H1 (cell line): ENCODE data around the gene PTEN. TPM values are rescaled to one million over a fixed set of nuclear protein-coding genes. Genes with fewer than 3 reads are reported as not detected.

Experiments used
- CTCF ChIA-PET: fragments of 300-600 bp; sonication (Branson Sonifier 250); formaldehyde crosslinking; loops from one replicate; lab custom pipeline; 2021; ENCODE audit not compliant: partially characterized antibody; lab: Charles Lee
- POLR2A ChIA-PET: fragments of 300-600 bp; sonication (Branson Sonifier 250); formaldehyde crosslinking; loops from one replicate; lab custom pipeline; 2021; ENCODE audit warnings: inconsistent platforms; ENCODE audit not compliant: partially characterized antibody; lab: Charles Lee
- DNase-seq, 2 experiments: peaks; one replicate each; pipeline versions ENCODE4 v3.0.0 to v3.0.0-alpha.2; 2010 to 2022; ENCODE audit warnings: low spot score in 2 of 2, low read depth in 1 of 2, mixed read lengths in 1 of 2
- FAIRE-seq: peaks from 2 replicates; lab custom pipeline; 2011; peaks lifted over from hg19 to GRCh38; lab: Jason Lieb, UNC
- H2AFZ ChIP-seq: 2 replicates; pipeline ENCODE4 v1.8.1; 2012; ENCODE audit warnings: low read length, inconsistent platforms
- H2AK5ac ChIP-seq: 2 replicates; pipeline ENCODE4 v1.6.1; 2013; ENCODE audit warnings: low read depth, low read length
- H2BK120ac ChIP-seq: replicated peaks from 2 replicates; pipeline ENCODE3; 2013; ENCODE audit warnings: low read depth, low read length, inconsistent platforms
- H2BK12ac ChIP-seq: 2 replicates; pipeline ENCODE4 v1.6.1; 2013; ENCODE audit warnings: low read depth, low read length
- H2BK15ac ChIP-seq: 2 replicates; pipeline ENCODE4 v1.6.1; 2013; ENCODE audit warnings: low read length
- H2BK20ac ChIP-seq: 2 replicates; pipeline ENCODE4 v1.6.1; 2013; ENCODE audit warnings: low read length
- H2BK5ac ChIP-seq: 2 replicates; pipeline ENCODE4 v1.6.1; 2013; ENCODE audit warnings: low read depth, low read length
- H3K14ac ChIP-seq: 2 replicates; pipeline ENCODE4 v1.6.1; 2013; ENCODE audit warnings: inconsistent platforms; ENCODE audit not compliant: insufficient read length
- H3K18ac ChIP-seq: 2 replicates; pipeline ENCODE4 v1.6.1; 2013; ENCODE audit warnings: low read length; ENCODE audit errors: extremely low read depth
- H3K23ac ChIP-seq: 2 replicates; pipeline ENCODE4 v1.6.1; 2013; ENCODE audit warnings: inconsistent platforms; ENCODE audit not compliant: insufficient read length
- H3K23me2 ChIP-seq: 2 replicates; pipeline ENCODE4 v1.6.1; 2013; ENCODE audit warnings: low read depth, low read length
- H3K27ac ChIP-seq: 2 replicates; pipeline ENCODE4 v1.6.1; 2011; ENCODE audit warnings: low read depth, low read length, inconsistent platforms
- H3K27me3 ChIP-seq, 4 experiments: replicated peaks in 1 of 4; 1 replicate in 1 of 4; 2 replicates in 3 of 4; pipeline versions ENCODE4 v1.6.1 to v1.8.1; 2011 to 2013; ENCODE audit warnings: low read length in 3 of 4, mild to moderate bottlenecking in 3 of 4, inconsistent platforms in 2 of 4, mixed read lengths in 2 of 4, moderate library complexity in 1 of 4; ENCODE audit not compliant: control insufficient read depth in 3 of 4, insufficient read depth in 3 of 4; ENCODE audit errors: extremely low read depth in 1 of 4
- H3K36me3 ChIP-seq, 4 experiments: 2 replicates each; pipeline versions ENCODE4 v1.6.1 to v1.8.1; 2011 to 2013; ENCODE audit warnings: mild to moderate bottlenecking in 4 of 4, low read length in 3 of 4, moderate library complexity in 2 of 4, control low read depth in 1 of 4, inconsistent platforms in 1 of 4; ENCODE audit not compliant: insufficient read depth in 4 of 4, control insufficient read depth in 2 of 4
- H3K4ac ChIP-seq: replicated peaks from 2 replicates; pipeline ENCODE3; 2013; ENCODE audit warnings: low read length, low read depth, mixed read lengths, inconsistent platforms; ENCODE audit not compliant: insufficient read length
- H3K4me1 ChIP-seq, 4 experiments: replicated peaks in 1 of 4; 1 replicate in 1 of 4; 2 replicates in 3 of 4; pipeline versions ENCODE4 v1.6.1 to v1.8.1; 2011 to 2013; ENCODE audit warnings: low read length in 3 of 4, inconsistent platforms in 2 of 4, mixed read lengths in 1 of 4; ENCODE audit not compliant: insufficient read depth in 4 of 4, control insufficient read depth in 3 of 4
- H3K4me2 ChIP-seq, 2 experiments: 2 replicates each; pipeline versions ENCODE4 v1.6.1 to v1.8.1; 2011 to 2013; ENCODE audit warnings: low read depth in 2 of 2, low read length in 2 of 2, control low read depth in 1 of 2, inconsistent platforms in 1 of 2, mild to moderate bottlenecking in 1 of 2; ENCODE audit not compliant: insufficient read depth in 1 of 2
- H3K4me3 ChIP-seq, 4 experiments: fragments of 200-600, 300-600 bp in 1 of 4; sonication (generic), shearing (Covaris generic), sonication (Bioruptor Twin) in 1 of 4; 2 replicates each; pipeline versions ENCODE4 v1.5.1 to v1.8.1; 2011 to 2016; ENCODE audit warnings: low read length in 4 of 4, low read depth in 3 of 4, control low read depth in 2 of 4, inconsistent platforms in 2 of 4, mild to moderate bottlenecking in 2 of 4, mixed read lengths in 1 of 4, moderate library complexity in 1 of 4; ENCODE audit not compliant: insufficient read depth in 2 of 4; ENCODE audit errors: extremely low read depth in 1 of 4
- H3K56ac ChIP-seq: replicated peaks from 2 replicates; pipeline ENCODE3; 2013; ENCODE audit warnings: low read depth, mild to moderate bottlenecking, mixed read lengths, low read length, inconsistent platforms; ENCODE audit not compliant: insufficient read length
- H3K79me1 ChIP-seq: 2 replicates; pipeline ENCODE4 v1.6.1; 2013; ENCODE audit warnings: low read depth, low read length, control low read depth
- H3K79me2 ChIP-seq, 2 experiments: 2 replicates each; pipeline versions ENCODE4 v1.6.1 to v1.8.1; 2012 to 2013; ENCODE audit warnings: low read length in 2 of 2, mild to moderate bottlenecking in 2 of 2, inconsistent platforms in 1 of 2; ENCODE audit not compliant: insufficient read depth in 2 of 2, control insufficient read depth in 1 of 2
- H3K9ac ChIP-seq, 4 experiments: replicated peaks in 1 of 4; 1 replicate in 1 of 4; 2 replicates in 3 of 4; pipeline versions ENCODE4 v1.6.1 to v1.8.1; 2011 to 2013; ENCODE audit warnings: low read depth in 3 of 4, low read length in 3 of 4, control low read depth in 2 of 4, mild to moderate bottlenecking in 2 of 4, moderate library complexity in 2 of 4, inconsistent platforms in 1 of 4; ENCODE audit errors: extremely low read depth in 1 of 4
- H3K9me3 ChIP-seq, 2 experiments: 2 replicates each; pipeline versions ENCODE4 v1.6.1 to v1.8.1; 2012 to 2013; ENCODE audit warnings: mild to moderate bottlenecking in 2 of 2, moderate library complexity in 2 of 2, control low read depth in 1 of 2, inconsistent platforms in 1 of 2, low read depth in 1 of 2, low read length in 1 of 2, mixed read lengths in 1 of 2; ENCODE audit not compliant: insufficient read depth in 2 of 2
- H4K20me1 ChIP-seq, 2 experiments: replicated peaks in 1 of 2; 2 replicates each; pipeline versions ENCODE3 to v1.8.1; 2011 to 2013; ENCODE audit warnings: inconsistent platforms in 2 of 2, low read length in 2 of 2, mild to moderate bottlenecking in 1 of 2; ENCODE audit not compliant: insufficient read depth in 2 of 2, control insufficient read depth in 1 of 2
- H4K5ac ChIP-seq: 2 replicates; pipeline ENCODE4 v1.6.1; 2013; ENCODE audit warnings: low read length, low read depth, mixed read lengths, inconsistent platforms; ENCODE audit not compliant: insufficient read length
- H4K8ac ChIP-seq: 2 replicates; pipeline ENCODE4 v1.8.0; 2013; ENCODE audit warnings: mild to moderate bottlenecking, moderate library complexity, low read length, inconsistent platforms; ENCODE audit not compliant: insufficient read depth; ENCODE audit errors: extremely low read depth
- H4K91ac ChIP-seq: replicated peaks from 2 replicates; pipeline ENCODE3; 2013; ENCODE audit warnings: low read length, mixed read lengths, inconsistent platforms; ENCODE audit not compliant: insufficient read length
- CTBP2 ChIP-seq: IDR thresholded peaks from 2 replicates; pipeline ENCODE4 v1.7.0; 2011; ENCODE audit warnings: borderline replicate concordance, mild to moderate bottlenecking, moderate library complexity, mixed read lengths, low read length; ENCODE audit not compliant: insufficient read depth, insufficient read length
- GABPA ChIP-seq: IDR thresholded peaks from 2 replicates; pipeline ENCODE4 v1.6.1; 2011; ENCODE audit warnings: mild to moderate bottlenecking, low read length, moderate library complexity, borderline replicate concordance; ENCODE audit not compliant: insufficient read depth
- HDAC2 ChIP-seq, 2 experiments: fragments of 300-600 bp in 1 of 2; sonication (generic) in 1 of 2; IDR thresholded peaks; 2 replicates each; pipeline ENCODE4 v1.6.1; 2011 to 2012; ENCODE audit warnings: low read depth in 2 of 2, low read length in 2 of 2, mild to moderate bottlenecking in 2 of 2, moderate library complexity in 2 of 2, borderline replicate concordance in 1 of 2, inconsistent platforms in 1 of 2
- HDAC6 ChIP-seq: IDR thresholded peaks from one replicate; pipeline ENCODE4 v1.7.1; 2012; ENCODE audit warnings: low read depth, mild to moderate bottlenecking, inconsistent platforms, low read length, moderate library complexity
- RAD21 ChIP-seq, 2 experiments: IDR thresholded peaks in 1 of 2; conservative IDR thresholded peaks in 1 of 2; 2 replicates each; pipeline ENCODE4 v1.6.1; 2011; ENCODE audit warnings: low read depth in 2 of 2, low read length in 2 of 2, improper control_type of control experiment in 1 of 2, inconsistent platforms in 1 of 2, mild to moderate bottlenecking in 1 of 2, moderate library complexity in 1 of 2
- RXRA ChIP-seq: IDR thresholded peaks from 2 replicates; pipeline ENCODE4 v1.6.1; 2011; ENCODE audit warnings: low read depth, mild to moderate bottlenecking, low read length, moderate library complexity; ENCODE audit not compliant: insufficient read depth
- SUZ12 ChIP-seq: fragments of 200-600 bp; sonication (generic); IDR thresholded peaks from 2 replicates; pipeline ENCODE4 v1.6.1; 2012; ENCODE audit warnings: mild to moderate bottlenecking, inconsistent platforms, low read length, moderate library complexity, mixed read lengths
- TAF7 ChIP-seq: optimal IDR thresholded peaks from 2 replicates; pipeline ENCODE3; 2011; ENCODE audit warnings: low read depth, mild to moderate bottlenecking, inconsistent platforms, low read length, moderate library complexity, borderline replicate concordance
- TBP ChIP-seq: IDR thresholded peaks from 2 replicates; pipeline ENCODE4 v1.6.1; 2011; ENCODE audit warnings: low read depth, low read length, improper control_type of control experiment
- WGBS, 2 experiments: shearing (Covaris generic) in 1 of 2; methylation state at CpG; one replicate each; pipeline versions ENCODE4 v1.1.6 to v1.1.7; 2013 to 2015; ENCODE audit warnings: low lambda C conversion rate in 2 of 2, mixed read lengths in 2 of 2, inconsistent platforms in 1 of 2, low coverage in 1 of 2, missing lambda C conversion rate in 1 of 2; ENCODE audit not compliant: insufficient replicate concordance in 2 of 2, insufficient coverage in 1 of 2, insufficient read length in 1 of 2; ENCODE audit errors: extremely low coverage in 1 of 2, missing lambda C conversion rate in 1 of 2; 5-methylcytosine and 5-hydroxymethylcytosine counted together
- polyA plus RNA-seq, 7 experiments: library from polyadenylated mRNA; depleted of rRNA in 3 of 7; stranded (reverse) in 5 of 7; unstranded in 2 of 7; fragments of >200 nt in 5 of 7; fragments of 200-250 nt in 2 of 7; gene quantifications; 1 replicate in 5 of 7; 2 replicates in 1 of 7; 4 replicates in 1 of 7; pipeline versions ENCODE4 v1.2.1 to v1.2.3, GENCODE V29; 2011 to 2013; ENCODE audit warnings: missing spikeins in 2 of 7, mixed read lengths in 2 of 7
- total RNA-seq: library from RNA; stranded (reverse); fragmentation: NEBNext Ultra II Directional; extraction: Animal tissue kit (Norgen Biotek cat#: 25700); gene quantifications from 2 replicates; pipeline ENCODE4 v1.2.1, GENCODE V29; 2021
- TF ChIP-seq, protein P1 (sequence below): IDR thresholded peaks from 2 replicates; pipeline ENCODE4 v1.6.1; 2012; ENCODE audit warnings: low read length, inconsistent platforms

Gene PTEN
- total and polyA plus RNA-seq, 2 of the 8 experiments (the other 6 are each of a cell fraction or from before 2014, with no cell fraction given), result 6.3 to 48.7 TPM

DNA sequence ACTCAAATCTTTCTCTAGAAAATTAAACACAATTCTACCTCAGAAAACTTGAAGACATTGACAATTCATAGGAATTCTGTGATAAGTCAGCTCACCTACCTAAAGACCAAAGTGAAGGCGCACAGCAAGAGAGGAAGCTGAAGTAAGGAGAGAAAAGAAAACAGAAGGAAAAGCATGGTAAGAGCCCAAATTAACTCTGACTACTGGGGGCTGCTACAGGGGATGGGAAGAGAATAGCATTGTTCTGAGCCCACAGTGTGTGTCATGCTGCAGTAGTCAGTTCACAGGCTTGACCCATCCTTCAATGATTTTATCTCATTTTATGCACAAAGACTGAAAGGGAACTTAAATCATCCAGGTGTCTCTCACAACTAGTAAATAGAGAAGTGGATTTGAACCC lies 111.3 kb downstream of the PTEN start:
- H3K23me2 ChIP-seq, result no peaks in the 10 kb centered on the region
- H4K91ac ChIP-seq, result peak overlapping the region; percentile 8
- no peaks in the 10 kb centered on the region for H4K20me1 ChIP-seq
- H3K27ac ChIP-seq, result peak overlapping the region; percentile 33
- H3K27me3 ChIP-seq, result no peaks in the 10 kb centered on the region
- ChIA-PET POLR2A (interaction anchor here (0.8 to 3.3 kb wide), 2 partner anchors 11 to 112 kb away, joined by 3 to 15 read pairs; partner anchors contain the start of genes KLLN and PTEN), CTCF (no interaction called here)
- H3K79me1 ChIP-seq, result no peaks in the 10 kb centered on the region
- DNase-seq (no peak), FAIRE-seq (peak; percentile 36)
- H3K18ac ChIP-seq, result no peak overlapping the region; the same call in 1 of the 2 replicates
- H2BK12ac ChIP-seq, result peak overlapping the region; percentile 77; the same call in 1 of the 2 replicates
- H4K5ac ChIP-seq, result peak overlapping the region; percentile 79
- H2BK120ac ChIP-seq, result no peak overlapping the region
- H3K4me2 ChIP-seq, result peak overlapping the region; percentile 8 to 12; a peak in 1 of 4 replicates
- H3K56ac ChIP-seq, result no peak overlapping the region
- WGBS, 2 experiments, result 47% methylated on average over 1 of the region's 1 CpG; no CpG with 5 or more reads in 1 of the 2 experiments
- H3K36me3 ChIP-seq, result no peaks in the 10 kb centered on the region
- no peak overlapping the region for H4K8ac ChIP-seq
- H2BK15ac ChIP-seq, result no peak overlapping the region
- H2AK5ac ChIP-seq, result peak overlapping the region; percentile 57; the same call in 1 of the 2 replicates
- H3K4me1 ChIP-seq, result peaks cover 0 to 38% (median 16%) of the 10 kb centered on the region in 4 experiments; a peak in 6 of 7 replicates
- no peak overlapping the region; a peak in 1 of 8 replicates for H3K4me3 ChIP-seq
- no peaks in the 10 kb centered on the region for H3K79me2 ChIP-seq
- no peak overlapping the region for H3K4ac ChIP-seq
- peak overlapping the region; percentile 91; the same call in 1 of the 2 replicates for H2BK5ac ChIP-seq
- H2AFZ ChIP-seq, result no peak overlapping the region
- H3K23ac ChIP-seq, result no peak overlapping the region
- no peak overlapping the region for H3K14ac ChIP-seq
- H2BK20ac ChIP-seq, result peak overlapping the region; percentile 27
- no peak overlapping the region for H3K9ac ChIP-seq
- H3K9me3 ChIP-seq, result no peaks in the 10 kb centered on the region
- no peak for TF ChIP-seq TAF7
- TF ChIP-seq HDAC2 (IDR thresholded peaks at IDR 0.05; ENCODE audit: borderline replicate concordance in 1 of 2, low read depth in 2 of 2, low read length in 2 of 2), result no peak
- no peak for TF ChIP-seq HDAC6
- TF ChIP-seq RXRA, result no peak
- no peak for TF ChIP-seq RAD21 (IDR thresholded peaks at IDR 0.05 in 1 of 2, conservative IDR thresholded peaks at IDR 0.05 in 1 of 2; ENCODE audit: low read depth in 2 of 2, low read length in 2 of 2)
- no peak for TF ChIP-seq CTBP2
- TF ChIP-seq, protein P1, sequence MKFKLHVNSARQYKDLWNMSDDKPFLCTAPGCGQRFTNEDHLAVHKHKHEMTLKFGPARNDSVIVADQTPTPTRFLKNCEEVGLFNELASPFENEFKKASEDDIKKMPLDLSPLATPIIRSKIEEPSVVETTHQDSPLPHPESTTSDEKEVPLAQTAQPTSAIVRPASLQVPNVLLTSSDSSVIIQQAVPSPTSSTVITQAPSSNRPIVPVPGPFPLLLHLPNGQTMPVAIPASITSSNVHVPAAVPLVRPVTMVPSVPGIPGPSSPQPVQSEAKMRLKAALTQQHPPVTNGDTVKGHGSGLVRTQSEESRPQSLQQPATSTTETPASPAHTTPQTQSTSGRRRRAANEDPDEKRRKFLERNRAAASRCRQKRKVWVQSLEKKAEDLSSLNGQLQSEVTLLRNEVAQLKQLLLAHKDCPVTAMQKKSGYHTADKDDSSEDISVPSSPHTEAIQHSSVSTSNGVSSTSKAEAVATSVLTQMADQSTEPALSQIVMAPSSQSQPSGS, result no peak
- TF ChIP-seq SUZ12, result no peak
- TF ChIP-seq TBP, result no peak
- no peak for TF ChIP-seq GABPA
